B cell (primary cell): ENCODE data around the gene PROM1. TPM values are rescaled to one million over a fixed set of nuclear protein-coding genes. Genes with fewer than 3 reads are reported as not detected.

Experiments
- ATAC-seq: fragments of 200-7000 bp; cut with Tn5 transposase; one replicate; pipeline ENCODE4 v1.10.0; 2021; ENCODE audit warnings: low read depth, mild to moderate bottlenecking, moderate number of reproducible peaks, moderate library complexity
- CTCF ChIA-PET: fragments of 350-600 bp; sonication (Branson Sonifier 250); formaldehyde crosslinking; loops from one replicate; lab custom pipeline; 2021; ENCODE audit warnings: antibody characterized with exemption, inconsistent platforms; lab: Charles Lee
- POLR2A ChIA-PET: fragments of 350-600 bp; sonication (Branson Sonifier 250); formaldehyde crosslinking; loops from one replicate; lab custom pipeline; 2021; ENCODE audit warnings: antibody characterized with exemption; lab: Charles Lee
- DNase-seq: peaks from one replicate; pipeline ENCODE4 v3.0.0; 2013
- H2AFZ ChIP-seq: 2 replicates; pipeline ENCODE4 v1.6.1; 2012; ENCODE audit warnings: mild to moderate bottlenecking, low read depth, low read length; ENCODE audit not compliant: insufficient read depth, poor library complexity, severe bottlenecking
- H3K27ac ChIP-seq, 2 donors: 1 replicate in 1 of 2; 2 replicates in 1 of 2; pipeline ENCODE4 v1.5.1; 2012 to 2013; ENCODE audit warnings: low read length in 2 of 2, mild to moderate bottlenecking in 2 of 2, moderate library complexity in 1 of 2
- H3K27me3 ChIP-seq, 4 experiments: fragments of 200-600 bp in 1 of 4; sonication (generic) in 1 of 4; replicated peaks in 1 of 4; 1 replicate in 2 of 4; 2 replicates in 2 of 4; pipeline versions ENCODE4 v1.6.1 to v1.7.0; 2013 to 2016; ENCODE audit warnings: low read length in 3 of 4, mild to moderate bottlenecking in 2 of 4, mixed read lengths in 1 of 4, moderate library complexity in 1 of 4; ENCODE audit not compliant: insufficient read depth in 4 of 4, control insufficient read depth in 3 of 4; ENCODE audit errors: control extremely low read depth in 1 of 4
- H3K36me3 ChIP-seq, 2 experiments: replicated peaks in 1 of 2; 1 replicate in 1 of 2; 2 replicates in 1 of 2; pipeline versions ENCODE4 v1.6.1 to v1.7.1; 2013; ENCODE audit warnings: low read length in 1 of 2; ENCODE audit not compliant: insufficient read depth in 2 of 2, control insufficient read depth in 1 of 2; ENCODE audit errors: control extremely low read depth in 1 of 2, extremely low read depth in 1 of 2
- H3K4me1 ChIP-seq, 2 donors: fragments of 200-600 bp in 1 of 2; sonication (generic) in 1 of 2; 1 replicate in 1 of 2; 2 replicates in 1 of 2; pipeline versions ENCODE4 v1.5.1 to v1.6.1; 2013 to 2017; ENCODE audit warnings: low read length in 2 of 2; ENCODE audit not compliant: control insufficient read depth in 2 of 2, insufficient read depth in 2 of 2
- H3K4me2 ChIP-seq: replicated peaks from 2 replicates; pipeline ENCODE3; 2012; ENCODE audit warnings: mild to moderate bottlenecking, low read depth, low read length; ENCODE audit not compliant: poor library complexity, severe bottlenecking
- H3K4me3 ChIP-seq, 5 experiments: fragments of 200-600 bp in 1 of 5; sonication (generic) in 1 of 5; 1 replicate in 3 of 5; 2 replicates in 2 of 5; pipeline versions ENCODE4 v1.5.1 to v1.7.0; 2011 to 2016; ENCODE audit warnings: low read length in 4 of 5, mild to moderate bottlenecking in 4 of 5, low read depth in 2 of 5, control low read depth in 1 of 5, moderate library complexity in 1 of 5; ENCODE audit not compliant: insufficient read depth in 1 of 5; ENCODE audit errors: control extremely low read depth in 1 of 5, extremely low read depth in 1 of 5
- H3K79me2 ChIP-seq: fragments of 200-600 bp; sonication (generic); one replicate; pipeline ENCODE4 v1.6.0; 2016; ENCODE audit warnings: low read length; ENCODE audit not compliant: control insufficient read depth, insufficient read depth
- H3K9ac ChIP-seq: fragments of 200-600 bp; sonication (generic); 2 replicates; pipeline ENCODE4 v1.6.1; 2017; ENCODE audit warnings: mild to moderate bottlenecking, low read length, moderate library complexity
- H3K9me3 ChIP-seq, 3 donors: one replicate each; pipeline versions ENCODE4 v1.6.1 to v1.7.1; 2013; ENCODE audit warnings: low read length in 2 of 3; ENCODE audit not compliant: control insufficient read depth in 2 of 3, insufficient read depth in 1 of 3; ENCODE audit errors: control extremely low read depth in 1 of 3
- H4K20me1 ChIP-seq: 2 replicates; pipeline ENCODE4 v1.6.0; 2012; ENCODE audit warnings: mild to moderate bottlenecking, low read length; ENCODE audit not compliant: insufficient read depth, control insufficient read depth, poor library complexity, severe bottlenecking
- H3K27ac Mint-ChIP-seq: one replicate; pipeline ENCODE4 v1.8.0; 2021; ENCODE audit warnings: mixed read lengths
- H3K27me3 Mint-ChIP-seq: one replicate; pipeline ENCODE4 v1.8.0; 2021; ENCODE audit warnings: mixed read lengths
- H3K4me1 Mint-ChIP-seq: one replicate; pipeline ENCODE4 v1.8.0; 2021; ENCODE audit warnings: mixed read lengths
- H3K4me3 Mint-ChIP-seq: one replicate; pipeline ENCODE4 v1.8.0; 2021; ENCODE audit warnings: mixed read lengths
- H3K9me3 Mint-ChIP-seq: one replicate; pipeline ENCODE4 v1.8.0; 2022; ENCODE audit warnings: mixed read lengths; ENCODE audit not compliant: insufficient read depth
- CTCF ChIP-seq: fragments of 200-600 bp; IDR thresholded peaks from one replicate; pipeline ENCODE4 v1.8.0; 2022; ENCODE audit warnings: antibody characterized with exemption, mild to moderate bottlenecking
- EZH2 ChIP-seq: IDR thresholded peaks from 2 replicates; pipeline ENCODE4 v1.6.1; 2012; ENCODE audit warnings: borderline replicate concordance, low read depth, mild to moderate bottlenecking, moderate library complexity, low read length; ENCODE audit not compliant: insufficient read depth, poor library complexity, severe bottlenecking
- WGBS: methylation state at CpG from one replicate; pipeline ENCODE4 v1.1.5; 2013; ENCODE audit warnings: missing lambda C conversion rate; ENCODE audit not compliant: insufficient coverage; 5-methylcytosine and 5-hydroxymethylcytosine counted together
- intact Hi-C: fragments of 100-400 bp; cut with micrococcal nuclease; formaldehyde crosslinking; loops from one replicate; pipeline ENCODE4 v1.10.0; 2022
- polyA plus RNA-seq: library from polyadenylated mRNA; depleted of rRNA; stranded (reverse); fragments of >200 nt; gene quantifications from 2 replicates; pipeline ENCODE4 v1.2.3, GENCODE V29; 2012
- total RNA-seq, 2 donors: library from RNA; stranded (reverse); fragments of 120-200 nt in 1 of 2; gene quantifications; 1 replicate in 1 of 2; 2 replicates in 1 of 2; pipeline versions ENCODE4 v1.2.3 to v1.2.4, GENCODE V29; 2013 to 2022

The PROM1 gene
- total and polyA plus RNA-seq, 2 donors (not counting 1 experiment from before 2014, with no cell fraction given): 0.04 TPM; not detected in 1

DNA sequence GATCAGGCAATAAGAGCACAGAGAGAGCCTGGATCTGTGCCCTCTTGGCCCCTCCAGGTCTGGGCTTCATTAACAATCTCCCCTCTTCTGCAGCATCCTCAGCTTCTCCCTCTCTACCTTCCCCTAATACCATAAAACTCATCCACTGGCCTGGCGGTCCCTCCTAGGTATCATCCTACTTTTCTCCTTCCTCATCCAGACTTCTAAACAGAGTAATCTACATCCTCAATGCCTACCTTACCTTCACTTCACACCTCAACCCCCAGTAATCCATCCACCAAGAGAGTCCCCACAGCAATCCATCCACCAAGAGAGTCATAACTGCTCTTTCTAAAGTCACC, 162.3 kb downstream of the PROM1 start:
- no peak overlapping the region for H3K27ac ChIP-seq
- H3K4me1 ChIP-seq: no peaks in the 10 kb centered on the region
- Mint-ChIP-seq H3K27me3 (peaks cover 5% of the 10 kb centered on the region), H3K27ac (no peak overlapping the region), H3K4me3 (no peak overlapping the region), H3K9me3 (no peaks in the 10 kb centered on the region), H3K4me1 (no peaks in the 10 kb centered on the region)
- H3K9me3 ChIP-seq: no peaks in the 10 kb centered on the region
- H3K4me2 ChIP-seq: no peak overlapping the region
- ATAC-seq: no peak
- no peak overlapping the region for H3K9ac ChIP-seq
- no peak for DNase-seq
- H2AFZ ChIP-seq: no peak overlapping the region
- no peaks in the 10 kb centered on the region for H4K20me1 ChIP-seq
- intact Hi-C loops: no loop called here
- no peak overlapping the region for H3K4me3 ChIP-seq
- no peaks in the 10 kb centered on the region for H3K36me3 ChIP-seq
- TF ChIP-seq EZH2: no peak
- TF ChIP-seq CTCF: no peak
- ChIA-PET POLR2A (no interaction called here), CTCF (no interaction called here)
- H3K79me2 ChIP-seq: no peaks in the 10 kb centered on the region
- no peaks in the 10 kb centered on the region for H3K27me3 ChIP-seq
- 100% methylated on average over 1 of the region's 1 CpG for WGBS

GRCh38 chr4:15920723-15921591, 162.9 kb downstream of the PROM1 start:
- ATAC-seq (no peak), DNase-seq (no peak)
- Mint-ChIP-seq H3K27ac (no peak overlapping the region), H3K4me1 (no peaks in the 10 kb centered on the region), H3K9me3 (no peaks in the 10 kb centered on the region), H3K27me3 (peaks cover 5% of the 10 kb centered on the region), H3K4me3 (no peak overlapping the region)
- Histone ChIP-seq H4K20me1 (no peaks in the 10 kb centered on the region), H3K4me1 (no peaks in the 10 kb centered on the region), H3K9me3 (no peaks in the 10 kb centered on the region), H3K4me3 (no peak overlapping the region), H3K9ac (no peak overlapping the region), H3K4me2 (no peak overlapping the region), H3K79me2 (no peaks in the 10 kb centered on the region), H2AFZ (no peak overlapping the region), H3K36me3 (no peaks in the 10 kb centered on the region), H3K27ac (no peak overlapping the region), H3K27me3 (no peaks in the 10 kb centered on the region)
- ChIA-PET POLR2A (no interaction called here), CTCF (no interaction called here)
- TF ChIP-seq EZH2: no peak
- no peak for TF ChIP-seq CTCF
- 100% methylated on average over 1 of the region's 4 CpGs for WGBS
- intact Hi-C loops: no loop called here
